Coronary artery (tissue), 2 donors: Measurements from ENCODE around the gene GPR156.

Experiments used
- DNase-seq: peaks from one replicate; pipeline ENCODE4 v3.0.0-alpha.2; 2017; ENCODE audit warnings: low spot score
- H3K27ac ChIP-seq, 2 donors: fragments of 200-600 bp; sonication (generic); one replicate each; pipeline ENCODE4 v1.5.1; 2016 to 2019
- H3K4me3 ChIP-seq: fragments of 200-600 bp; sonication (generic); 2 replicates; pipeline ENCODE4 v1.5.1; 2016; ENCODE audit warnings: mild to moderate bottlenecking, moderate library complexity
- CTCF ChIP-seq: fragments of 200-600 bp; sonication (generic); IDR thresholded peaks from one replicate; pipeline ENCODE4 v1.5.1; 2019; ENCODE audit warnings: antibody characterized with exemption

The GPR156 gene

GRCh38 chr3:120139140-120139539 is 145.9 kb downstream of the GPR156 start:
- no peak for DNase-seq
- no peak for TF ChIP-seq CTCF
- Histone ChIP-seq H3K4me3 (no peak overlapping the region), H3K27ac (no peak overlapping the region)

GRCh38 chr3:120137548-120137947 is 147.5 kb downstream of the GPR156 start:
- Histone ChIP-seq H3K27ac (no peak overlapping the region), H3K4me3 (no peak overlapping the region)
- TF ChIP-seq CTCF: no peak
- no peak for DNase-seq

GRCh38 chr3:120130656-120131055 is 154.4 kb downstream of the GPR156 start:
- TF ChIP-seq CTCF: no peak
- DNase-seq: no peak
- Histone ChIP-seq H3K27ac (no peak overlapping the region), H3K4me3 (no peak overlapping the region)

- no peak for DNase-seq
- Histone ChIP-seq H3K27ac (no peak overlapping the region), H3K4me3 (no peak overlapping the region)
- TF ChIP-seq CTCF: no peak
Measured at GRCh38 chr3:120129718-120130513, 155.1 kb downstream of the GPR156 start.

GRCh38 chr3:120129051-120129450 is 156.0 kb downstream of the GPR156 start:
- Histone ChIP-seq H3K4me3 (no peak overlapping the region), H3K27ac (no peak overlapping the region)
- DNase-seq: no peak
- no peak for TF ChIP-seq CTCF

GRCh38 chr3:120125992-120126391 is 159.0 kb downstream of the GPR156 start:
- no peak for TF ChIP-seq CTCF
- no peak overlapping the region for H3K27ac ChIP-seq

GRCh38 chr3:120119846-120120510 is 165.0 kb downstream of the GPR156 start:
- no peak for DNase-seq
- no peak for TF ChIP-seq CTCF
- Histone ChIP-seq H3K27ac (no peak overlapping the region), H3K4me3 (no peak overlapping the region)

More at GRCh38 chr3:120125992-120126391, 159.0 kb downstream of the GPR156 start:
- DNase-seq: no peak
- H3K4me3 ChIP-seq: no peak overlapping the region
